Fibroblast of pulmonary artery (primary cell): Measurements from ENCODE around the gene DDAH1.
A peak's percentile ranks its signal among the peaks of the same experiment; 100 is the strongest.

Experiments
- DNase-seq: peaks from one replicate; pipeline ENCODE4 v3.0.0-alpha.2; 2010; ENCODE audit warnings: low read depth
- H3K4me3 ChIP-seq: replicated peaks from 2 replicates; pipeline ENCODE4 v1.5.1; 2011; ENCODE audit warnings: low read depth, mild to moderate bottlenecking, control low read depth, low read length, moderate library complexity
- CTCF ChIP-seq: IDR thresholded peaks from 2 replicates; pipeline ENCODE4 v1.5.1; 2011; ENCODE audit warnings: mild to moderate bottlenecking, control low read depth, low read length, inconsistent platforms; ENCODE audit errors: missing control alignments

Gene DDAH1

GRCh38 chr1:85339089-85339488 is 125.9 kb downstream of the DDAH1 start:
- TF ChIP-seq CTCF: no peak
- H3K4me3 ChIP-seq: no peak overlapping the region
- DNase-seq: peak; percentile 74

GRCh38 chr1:85334962-85335361 is 130.0 kb downstream of the DDAH1 start:
- DNase-seq: no peak
- TF ChIP-seq CTCF: no peak
- H3K4me3 ChIP-seq: no peak overlapping the region

- DNase-seq: no peak
- H3K4me3 ChIP-seq: no peak overlapping the region
- no peak for TF ChIP-seq CTCF
Observed at GRCh38 chr1:85333186-85333585, 131.8 kb downstream of the DDAH1 start.

- DNase-seq: no peak
- no peak overlapping the region for H3K4me3 ChIP-seq
- no peak for TF ChIP-seq CTCF
Observed at GRCh38 chr1:85332575-85332974, 132.4 kb downstream of the DDAH1 start.

- no peak for TF ChIP-seq CTCF
- no peak overlapping the region for H3K4me3 ChIP-seq
- DNase-seq: peak; percentile 98
Observed at GRCh38 chr1:85330711-85331290, 134.2 kb downstream of the DDAH1 start.

GRCh38 chr1:85330214-85330631 is 134.7 kb downstream of the DDAH1 start:
- DNase-seq: peak; percentile 95
- H3K4me3 ChIP-seq: no peak overlapping the region
- TF ChIP-seq CTCF: no peak

GRCh38 chr1:85328713-85329397 is 136.1 kb downstream of the DDAH1 start:
- no peak overlapping the region for H3K4me3 ChIP-seq
- DNase-seq: peak; percentile 99
- no peak for TF ChIP-seq CTCF
